ENCODE measurements around the gene TTC27.
"Not testable (repeated sequence)": the region's sequence is repeated elsewhere in the genome, so short reads cannot be mapped to it uniquely, and the experiment has no call there.

TTC27 gene

DNA sequence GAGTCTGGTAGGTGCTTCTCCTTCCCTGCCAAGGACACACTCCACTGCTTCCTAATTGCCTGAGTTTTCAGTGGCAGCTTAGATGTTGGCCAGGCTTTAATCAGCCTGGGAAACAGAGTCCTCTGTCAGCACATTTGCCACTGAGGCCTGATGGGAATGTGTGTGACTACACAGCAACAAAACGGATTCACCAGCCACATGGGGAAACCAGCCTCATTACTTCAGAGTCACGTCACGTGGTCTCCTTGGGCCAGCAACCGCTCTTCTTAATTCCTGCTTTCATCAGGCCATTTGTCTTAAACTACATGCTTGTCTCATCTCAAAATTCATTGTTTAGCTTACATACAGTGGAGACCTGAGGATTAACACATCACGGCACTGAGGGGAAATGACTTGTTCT lies 225.0 kb downstream of the TTC27 start:
- no peak for DNase-seq (ENCODE audit: low spot score)

DNA sequence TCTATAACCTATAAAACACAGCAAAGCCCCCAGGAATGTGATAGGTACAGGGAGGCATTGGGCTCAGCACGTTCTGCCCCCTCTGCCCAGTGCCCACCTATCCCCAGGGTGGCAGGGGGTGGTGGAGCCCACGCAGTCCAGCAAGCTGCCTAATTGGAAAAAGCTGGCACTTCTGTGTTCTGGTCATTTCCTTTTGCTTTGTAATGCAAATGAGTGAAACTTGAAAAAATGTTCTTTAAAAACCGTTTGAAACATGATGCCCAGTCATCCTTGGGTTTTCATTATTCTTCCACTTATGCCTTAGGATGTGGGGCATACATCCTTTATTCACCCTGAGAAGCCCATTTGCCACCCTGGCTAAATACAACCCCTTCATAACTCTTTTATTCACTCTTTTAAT lies 229.0 kb downstream of the TTC27 start:
- no peak for DNase-seq (ENCODE audit: low spot score)

DNA sequence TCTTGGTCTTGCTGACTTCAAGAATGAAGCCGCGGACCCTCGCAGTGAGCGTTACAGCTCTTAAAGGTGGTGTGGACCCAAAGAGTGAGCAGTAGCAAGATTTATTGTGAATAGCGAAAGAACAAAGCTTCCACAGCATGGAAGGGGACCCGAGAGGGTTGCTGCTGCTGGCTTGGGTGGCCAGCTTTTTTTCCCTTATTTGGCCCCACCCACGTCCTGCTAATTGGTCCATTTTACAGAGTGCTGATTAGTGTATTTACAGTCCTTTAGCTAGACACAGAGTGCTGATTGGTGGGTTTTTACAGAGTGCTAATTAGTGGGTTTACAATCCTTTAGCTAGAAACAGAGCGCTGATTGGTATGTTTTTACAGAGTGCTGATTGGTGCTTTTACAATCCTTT lies 230.9 kb downstream of the TTC27 start:
- no peak for DNase-seq (ENCODE audit: low spot score)

DNA sequence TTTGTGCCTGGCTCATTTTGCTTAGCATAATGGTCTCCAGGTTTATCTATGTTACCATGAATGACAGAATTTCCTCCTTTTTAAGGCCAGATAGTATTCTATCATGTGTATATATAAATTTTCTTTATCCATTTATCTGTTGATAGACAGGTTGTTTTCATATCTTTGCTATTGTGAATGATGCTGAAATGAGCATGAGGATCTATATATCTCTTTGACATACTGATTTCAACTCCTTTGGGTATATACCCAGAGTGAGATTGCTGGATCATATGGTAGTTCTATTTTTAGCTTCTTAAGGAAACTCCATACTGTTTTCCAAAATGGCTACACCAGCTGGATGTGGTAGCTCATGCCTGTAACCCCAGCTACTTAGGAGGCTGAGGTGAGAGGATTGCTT lies 232.5 kb downstream of the TTC27 start:
- no peak for DNase-seq (ENCODE audit: low spot score)

DNA sequence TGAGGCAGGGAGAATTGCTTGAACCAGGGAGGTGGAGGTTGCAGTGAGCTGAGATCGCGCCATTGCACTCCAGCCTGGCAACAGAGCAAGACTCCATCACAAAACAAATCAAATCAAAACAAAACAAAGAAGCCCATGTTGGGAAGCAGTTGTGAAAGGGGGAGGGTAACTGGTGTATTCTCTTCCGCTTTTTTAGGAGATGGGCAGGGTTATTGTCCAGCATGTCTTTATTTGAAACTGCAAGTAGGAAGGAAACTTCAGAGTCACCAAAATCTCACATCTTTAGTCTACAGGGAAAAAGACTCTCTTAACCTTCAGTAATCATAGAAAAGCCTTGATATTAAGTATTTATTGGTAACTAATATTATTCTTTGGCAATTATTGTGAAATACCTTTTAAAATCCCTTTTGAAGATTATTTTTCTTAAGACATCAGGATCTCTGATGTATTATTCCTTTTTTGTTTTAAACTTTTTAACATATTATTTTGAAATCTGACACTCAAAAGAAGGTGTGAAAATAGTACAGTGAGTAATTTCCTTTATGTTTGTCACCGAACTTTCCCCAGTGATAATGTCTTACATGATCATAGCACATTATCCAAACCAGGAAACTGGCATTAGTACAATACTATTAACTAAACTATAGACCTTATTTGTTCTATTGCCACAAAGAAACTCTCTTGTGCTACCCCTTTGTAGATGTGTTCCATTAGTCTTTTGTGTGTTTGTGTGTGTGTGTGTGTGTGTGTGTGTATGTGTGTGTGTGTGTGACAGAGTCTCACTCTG lies 234.6 kb downstream of the TTC27 start:
- DNase-seq (ENCODE audit: low spot score): no peak

DNA sequence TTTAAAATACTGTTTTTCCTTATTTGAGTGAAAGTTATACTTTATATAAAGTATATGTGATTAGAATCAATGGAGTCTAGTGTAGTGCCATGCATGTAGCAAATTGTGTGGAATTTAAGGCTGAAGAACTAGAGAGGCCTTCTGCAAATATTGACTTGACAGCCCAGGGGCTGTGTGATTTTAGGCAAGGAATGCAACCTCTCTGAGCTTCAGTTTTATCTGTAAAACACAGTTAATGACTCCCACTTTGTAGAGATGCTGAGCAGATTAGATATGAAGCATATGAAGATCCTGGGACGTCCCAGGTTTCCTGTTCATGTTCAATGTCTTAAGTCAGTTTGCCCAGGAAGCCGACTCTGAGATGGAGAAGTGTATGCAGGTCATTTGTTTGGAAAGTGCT lies 235.5 kb downstream of the TTC27 start:
- DNase-seq (ENCODE audit: low spot score): no peak

DNA sequence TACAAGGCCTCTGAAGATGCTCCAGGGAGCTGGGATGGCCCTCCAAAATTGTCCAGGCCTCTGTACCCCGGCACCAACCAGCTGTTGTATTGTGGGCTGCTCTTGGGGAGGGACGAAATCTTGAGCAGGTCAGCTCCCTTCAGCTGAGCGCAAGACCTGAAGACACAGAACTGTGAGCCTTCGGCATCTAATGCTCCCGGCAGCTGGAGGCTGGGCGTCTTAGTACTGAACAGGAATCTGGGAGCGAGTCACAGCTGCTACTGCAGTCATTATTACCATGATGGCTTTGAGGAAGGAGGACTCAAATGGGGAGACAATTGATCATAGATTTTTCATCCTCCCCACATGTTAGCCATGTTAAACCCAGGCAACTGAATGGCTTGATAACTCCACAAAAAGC lies 236.0 kb downstream of the TTC27 start:
- no peak for DNase-seq (ENCODE audit: low spot score)

DNA sequence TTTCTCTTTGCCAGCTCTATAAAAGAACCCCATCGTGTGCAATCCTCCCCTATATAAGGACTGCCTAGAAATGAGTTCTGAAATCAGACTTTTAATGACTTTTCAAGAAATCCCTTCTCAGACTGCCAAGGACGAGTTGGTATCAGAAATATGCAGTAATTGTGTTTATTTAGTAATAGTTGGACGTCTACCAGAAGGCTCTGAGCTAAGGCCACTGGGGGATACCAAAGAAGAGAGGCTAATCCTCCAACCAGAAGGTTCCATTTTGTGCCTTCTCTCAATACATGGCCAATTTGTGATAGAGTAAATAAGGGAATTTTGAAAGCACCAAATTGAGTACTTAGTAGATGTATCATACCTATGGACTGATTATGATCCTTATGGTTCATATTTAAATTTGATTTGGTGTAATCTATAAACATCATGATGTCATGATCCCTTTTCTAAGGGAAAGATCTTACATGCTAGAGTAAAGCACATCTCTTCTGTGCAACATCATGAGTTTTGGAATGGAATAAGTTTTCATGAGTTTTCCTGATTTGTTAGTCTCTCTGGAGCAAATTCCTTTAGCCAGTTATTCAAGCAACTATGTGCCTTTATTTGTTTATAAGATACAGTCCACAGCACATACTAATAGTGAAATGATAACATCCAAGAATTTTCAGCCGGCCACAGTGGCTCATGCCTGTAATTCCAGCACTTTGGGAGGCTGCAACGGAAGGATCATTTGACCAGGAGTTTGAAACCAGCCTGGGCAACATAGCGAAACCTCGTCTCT lies 236.7 kb downstream of the TTC27 start:
- peak; percentile 67 for DNase-seq (ENCODE audit: low spot score)

DNA sequence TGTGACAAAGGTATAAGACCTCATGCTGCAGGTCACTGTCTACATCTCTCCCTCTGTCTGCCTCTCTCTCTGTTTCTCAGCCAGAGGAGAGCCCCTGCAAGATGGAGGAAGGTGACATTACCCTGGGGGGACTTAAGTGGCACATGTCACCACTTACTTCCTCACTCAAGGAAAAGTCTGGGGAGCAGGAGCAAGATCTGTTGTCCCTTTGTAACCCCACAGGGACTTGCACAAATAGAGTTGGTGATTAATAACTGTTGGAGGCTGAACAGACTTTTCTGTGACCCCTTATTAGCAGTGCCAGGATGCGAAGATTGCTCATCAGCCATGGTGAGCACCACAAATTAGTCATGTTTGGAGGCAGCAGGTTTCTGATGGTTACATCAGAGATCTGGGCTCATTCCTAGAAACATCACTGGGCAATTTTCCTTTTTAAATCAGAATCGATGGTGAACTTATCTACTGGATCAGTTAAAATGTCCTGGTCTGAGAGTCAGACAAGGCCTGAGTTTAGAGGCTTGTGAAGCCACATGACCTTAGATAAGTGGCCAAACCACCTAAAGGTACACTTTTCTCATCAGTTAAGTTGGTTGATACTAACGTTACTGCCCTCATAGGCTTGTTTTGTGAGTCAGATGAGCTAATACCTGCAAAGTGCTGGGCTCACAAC lies 237.7 kb downstream of the TTC27 start:
- DNase-seq (ENCODE audit: low spot score): peak; percentile 85

DNA sequence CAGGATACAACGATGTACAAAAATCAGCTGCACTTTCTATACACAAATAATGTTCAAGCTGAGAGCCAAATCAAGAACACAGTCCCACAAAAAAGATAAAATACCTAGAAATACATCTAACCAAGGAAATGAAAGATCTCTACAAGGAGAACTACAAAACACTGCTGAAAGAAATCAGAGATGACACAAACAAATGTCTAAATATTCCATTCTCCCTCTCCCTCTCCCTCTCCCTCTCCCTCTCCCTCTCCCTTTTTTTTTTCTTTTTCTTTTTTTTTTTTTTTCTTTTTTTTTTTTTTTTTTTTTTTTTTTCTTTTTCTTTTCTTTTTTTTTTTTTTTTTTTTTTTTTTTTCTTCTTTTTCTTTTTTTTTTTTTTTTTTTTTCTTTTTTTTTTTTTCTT lies 238.6 kb downstream of the TTC27 start:
- not testable (repeated sequence) for DNase-seq (ENCODE audit: low spot score)

All from GM03348 (cell line).